Measurements from ENCODE around the gene ZEB1.
"Not testable (repeated sequence)": the region's sequence is repeated elsewhere in the genome, so short reads cannot be mapped to it uniquely, and the experiment has no call there.

ZEB1 gene

DNA sequence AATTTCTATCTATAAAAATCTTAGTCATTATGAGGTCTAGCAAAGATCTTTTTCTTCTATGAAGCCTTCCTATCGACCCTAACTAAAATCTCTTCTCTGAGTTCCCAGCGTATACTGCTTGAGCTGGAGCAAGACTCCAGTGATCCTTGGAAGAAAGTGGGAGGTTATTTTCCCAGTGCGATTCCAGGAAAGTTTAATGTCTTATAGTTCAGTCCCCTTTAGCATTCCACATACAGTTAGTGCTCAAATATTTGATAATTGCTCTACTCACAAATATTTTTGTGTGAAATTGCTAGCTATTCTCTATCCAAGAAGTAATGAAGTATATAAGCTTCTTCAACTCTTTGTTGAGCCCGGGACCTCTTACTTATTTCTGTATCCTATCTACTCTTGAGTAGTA lies 47.7 kb downstream of the ZEB1 start:
- no peak for DNase-seq (ENCODE audit: low read depth, low spot score)

DNA sequence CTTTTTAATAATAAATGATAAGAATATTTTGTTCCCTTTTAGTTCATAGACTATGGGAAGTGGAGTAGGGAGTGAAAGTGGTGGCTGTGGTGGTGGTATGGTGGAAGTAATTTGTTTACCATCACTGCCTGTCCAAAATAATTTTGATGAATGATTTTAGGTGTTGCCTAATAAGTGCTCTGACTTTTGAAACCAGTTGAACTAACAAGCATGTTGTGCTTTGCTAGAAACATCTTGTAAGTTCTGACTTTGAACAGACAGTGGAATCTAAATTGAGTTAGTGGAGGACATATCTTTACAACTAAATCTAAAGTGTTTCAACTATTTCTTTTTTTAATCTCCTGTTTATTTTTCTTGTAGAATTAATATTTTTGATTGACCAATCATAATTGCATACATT lies 49.7 kb downstream of the ZEB1 start:
- no peak for DNase-seq (ENCODE audit: low read depth, low spot score)

GRCh38 chr10:31372439-31372838 lies 53.4 kb downstream of the ZEB1 start:
- DNase-seq (ENCODE audit: low read depth, low spot score), result no peak

GRCh38 chr10:31374146-31374696 lies 55.2 kb downstream of the ZEB1 start:
- no peak for DNase-seq (ENCODE audit: low read depth, low spot score)

GRCh38 chr10:31381171-31381570 lies 62.2 kb downstream of the ZEB1 start:
- no peak for DNase-seq (ENCODE audit: low read depth, low spot score)

DNA sequence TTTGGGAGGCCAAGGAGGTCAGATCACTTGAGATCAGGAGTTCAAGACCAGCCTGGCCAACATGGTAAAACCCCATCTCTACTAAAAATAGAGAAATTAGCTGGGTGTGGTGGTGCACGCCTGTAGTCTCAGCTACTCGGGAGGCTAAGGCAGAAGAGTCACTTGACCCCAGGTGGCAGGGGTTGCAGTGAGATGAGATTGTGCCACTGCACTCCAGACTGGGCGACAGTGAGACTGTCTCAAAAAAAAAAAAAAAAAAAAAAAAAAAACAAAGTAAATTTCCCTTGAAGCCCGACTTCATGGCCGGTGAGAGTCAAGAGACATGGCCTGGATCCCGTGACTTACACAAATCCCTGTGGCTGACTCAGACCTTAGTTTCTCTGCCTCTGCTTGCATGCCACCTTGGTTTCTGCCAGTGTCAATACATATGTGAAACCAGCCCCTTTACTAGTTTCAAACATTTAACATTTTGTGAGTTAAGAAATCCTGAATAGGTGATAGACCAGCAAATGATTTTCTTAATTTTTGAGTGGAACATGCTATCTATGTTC lies 62.8 kb downstream of the ZEB1 start:
- no peak for DNase-seq (ENCODE audit: low read depth, low spot score)

- DNase-seq (ENCODE audit: low read depth, low spot score), result no peak
These were observed 65.0 kb downstream of the ZEB1 start for GRCh38 chr10:31383810-31384588.

DNA sequence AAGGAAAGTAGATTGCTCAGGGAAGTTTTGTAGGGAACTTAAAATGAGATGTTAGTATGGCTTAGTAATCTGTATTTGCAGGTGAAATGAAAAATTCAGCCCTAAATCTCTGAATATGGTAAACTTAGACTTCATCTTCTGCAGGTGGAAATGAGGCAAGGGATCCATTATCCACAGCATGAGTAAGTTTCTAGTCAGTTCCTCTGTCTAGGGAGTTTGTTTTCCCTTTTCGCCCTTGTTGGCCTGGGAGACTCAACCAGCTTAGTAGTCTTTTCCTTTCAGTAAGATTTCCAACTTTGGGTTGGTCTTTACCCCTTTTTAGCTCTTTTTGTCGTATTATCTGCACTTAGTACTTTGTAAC lies 65.6 kb downstream of the ZEB1 start:
- no peak for DNase-seq (ENCODE audit: low read depth, low spot score)

- DNase-seq (ENCODE audit: low read depth, low spot score), result no peak
These were observed 71.8 kb downstream of the ZEB1 start for GRCh38 chr10:31390804-31391203.

- no peak for DNase-seq (ENCODE audit: low read depth, low spot score)
These were observed 74.8 kb downstream of the ZEB1 start for GRCh38 chr10:31393844-31394243.

DNA sequence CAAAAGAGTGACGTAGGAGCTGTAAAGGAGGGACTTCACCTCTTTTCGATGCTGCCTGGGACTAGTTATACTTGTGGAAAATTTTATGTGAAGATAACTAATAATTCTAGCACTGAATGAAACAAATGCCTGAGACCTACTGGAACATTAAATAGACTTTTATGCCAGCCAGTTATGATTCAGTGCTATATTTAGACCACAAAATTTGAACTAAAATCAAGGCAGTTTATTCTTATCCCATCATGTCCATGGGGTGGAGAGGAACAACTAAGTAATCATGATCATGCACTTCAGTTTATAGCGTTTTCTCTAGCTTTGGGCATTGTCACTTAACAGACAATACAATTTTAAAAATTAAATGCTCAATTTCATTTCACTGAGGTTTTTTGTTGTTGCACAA lies 76.7 kb downstream of the ZEB1 start:
- DNase-seq (ENCODE audit: low read depth, low spot score), result no peak

- no peak for DNase-seq (ENCODE audit: low read depth, low spot score)
These were observed 77.4 kb downstream of the ZEB1 start for GRCh38 chr10:31396376-31396775.

- DNase-seq (ENCODE audit: low read depth, low spot score), result no peak
These were observed 78.8 kb downstream of the ZEB1 start for GRCh38 chr10:31397852-31398251.

DNA sequence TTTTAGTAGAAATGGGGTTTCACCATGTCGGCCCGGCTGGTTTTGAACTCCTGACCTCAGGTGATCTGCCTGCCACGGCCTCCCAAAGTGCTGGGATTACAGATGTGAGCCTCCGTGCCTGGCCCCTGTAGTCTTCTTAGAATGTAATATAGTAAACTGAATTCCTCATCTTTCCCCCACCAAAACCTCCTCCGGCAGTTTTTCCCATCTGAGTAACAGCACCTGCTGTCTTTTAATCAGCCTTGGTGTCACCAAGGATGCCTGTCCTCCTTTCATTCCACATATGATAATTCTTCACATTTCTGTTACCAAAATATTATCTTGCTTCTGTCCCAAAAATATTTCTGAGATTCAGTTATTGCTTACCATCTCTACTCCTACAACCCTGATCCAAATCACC lies 80.2 kb downstream of the ZEB1 start:
- DNase-seq (ENCODE audit: low read depth, low spot score), result no peak

- no peak for DNase-seq (ENCODE audit: low read depth, low spot score)
These were observed 80.6 kb downstream of the ZEB1 start for GRCh38 chr10:31399631-31400030.

GRCh38 chr10:31401287-31401686 lies 82.3 kb downstream of the ZEB1 start:
- no peak for DNase-seq (ENCODE audit: low read depth, low spot score)

GRCh38 chr10:31404640-31405039 lies 85.6 kb downstream of the ZEB1 start:
- no peak for DNase-seq (ENCODE audit: low read depth, low spot score)

- not testable (repeated sequence) for DNase-seq (ENCODE audit: low read depth, low spot score)
These were observed 86.8 kb downstream of the ZEB1 start for GRCh38 chr10:31405829-31406228.

DNA sequence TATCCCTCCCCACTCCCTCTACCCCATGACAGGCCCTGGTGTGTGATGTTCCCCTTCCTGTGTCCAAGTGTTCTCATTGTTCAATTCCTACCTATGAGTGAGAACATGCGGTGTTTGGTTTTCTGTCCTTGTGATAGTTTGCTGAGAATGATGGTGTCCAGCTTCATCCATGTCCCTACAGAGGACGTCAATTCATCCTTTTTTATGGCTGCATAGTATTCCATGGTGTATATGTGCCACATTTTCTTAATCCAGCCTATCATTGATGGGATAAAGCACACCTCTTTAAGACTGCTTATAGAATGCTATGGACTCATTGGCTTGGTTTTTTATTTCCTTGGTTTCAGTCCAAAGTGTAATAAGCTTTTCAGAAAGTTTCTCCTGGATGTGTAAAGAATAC lies 93.4 kb downstream of the ZEB1 start:
- not testable (repeated sequence) for DNase-seq (ENCODE audit: low read depth, low spot score)

GRCh38 chr10:31413325-31413724 lies 94.3 kb downstream of the ZEB1 start:
- DNase-seq (ENCODE audit: low read depth, low spot score), result no peak

GRCh38 chr10:31418481-31418880 lies 99.5 kb downstream of the ZEB1 start:
- DNase-seq (ENCODE audit: low read depth, low spot score), result no peak

- no peak for DNase-seq (ENCODE audit: low read depth, low spot score)
These were observed 100.5 kb downstream of the ZEB1 start for GRCh38 chr10:31419394-31420063.

- DNase-seq (ENCODE audit: low read depth, low spot score), result no peak
These were observed 102.3 kb downstream of the ZEB1 start for GRCh38 chr10:31421322-31421721.
